ENCODE results near the gene OLFM1. TPM values are rescaled to one million over a fixed set of nuclear protein-coding genes. Genes with fewer than 3 reads are reported as not detected.

The OLFM1 gene
- polyA plus RNA-seq, 4 donors = 1.4 to 36.5 (median 3.2) TPM; not detected in 1

DNA sequence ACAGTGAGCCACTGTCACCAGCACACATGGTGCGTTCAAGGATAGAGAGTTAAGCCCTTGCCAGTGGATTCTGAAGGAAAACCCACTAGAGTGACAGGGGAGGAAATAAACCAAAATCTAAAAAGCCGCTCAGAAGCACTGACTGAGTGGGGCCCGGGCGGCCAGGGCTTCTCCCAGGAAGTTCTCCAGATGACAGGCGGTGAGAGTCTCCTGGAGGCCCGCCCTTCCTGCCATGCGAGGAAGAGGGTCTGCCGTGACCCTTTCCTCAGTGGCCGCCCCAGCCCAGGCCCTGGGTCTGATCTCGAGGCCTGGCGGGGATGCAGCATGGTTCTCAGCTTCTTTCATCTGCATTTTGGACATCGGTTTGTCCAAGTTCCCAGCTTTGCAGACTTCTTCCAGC is 14.9 kb downstream of the OLFM1 start:
- H3K27me3 ChIP-seq (ENCODE audit: control insufficient read depth in 3 of 3, insufficient read depth in 3 of 3, low read length in 3 of 3) = peaks cover 0 to 2% (median 0%) of the 10 kb centered on the region in 3 donors
- no peaks in the 10 kb centered on the region for H3K4me1 ChIP-seq (ENCODE audit: control insufficient read depth in 3 of 3, insufficient read depth in 2 of 3, low read depth in 1 of 3, low read length in 2 of 3)
- DNase-seq (no peak), FAIRE-seq (no peak)
- H3K4me3 ChIP-seq (ENCODE audit: low read depth in 1 of 3, low read length in 3 of 3) = no peak overlapping the region
- H3K36me3 ChIP-seq (ENCODE audit: control insufficient read depth in 3 of 3, insufficient read depth in 2 of 3, low read depth in 1 of 3, low read length in 3 of 3) = no peaks in the 10 kb centered on the region
- 87 to 88% (median 87%) methylated on average over 12 of the region's 12 CpGs for WGBS, 3 donors
- no peaks in the 10 kb centered on the region for H3K9me3 ChIP-seq (ENCODE audit: control insufficient read depth in 2 of 2, insufficient read depth in 1 of 2, low read depth in 1 of 2, low read length in 1 of 2)
- no peak overlapping the region for H3K27ac ChIP-seq (ENCODE audit: low read depth in 1 of 3, low read length in 2 of 3)

GRCh38 chr9:135103001-135103446 is 15.6 kb downstream of the OLFM1 start:
- Histone ChIP-seq H3K9me3 (ENCODE audit: control insufficient read depth in 2 of 2, insufficient read depth in 1 of 2, low read depth in 1 of 2, low read length in 1 of 2) (no peaks in the 10 kb centered on the region), H3K27ac (ENCODE audit: low read depth in 1 of 3, low read length in 2 of 3) (no peak overlapping the region), H3K4me1 (ENCODE audit: control insufficient read depth in 3 of 3, insufficient read depth in 2 of 3, low read depth in 1 of 3, low read length in 2 of 3) (no peaks in the 10 kb centered on the region), H3K4me3 (ENCODE audit: low read depth in 1 of 3, low read length in 3 of 3) (no peak overlapping the region), H3K36me3 (ENCODE audit: control insufficient read depth in 3 of 3, insufficient read depth in 2 of 3, low read depth in 1 of 3, low read length in 3 of 3) (no peaks in the 10 kb centered on the region), H3K27me3 (ENCODE audit: control insufficient read depth in 3 of 3, insufficient read depth in 3 of 3, low read length in 3 of 3) (peaks cover 0 to 2% (median 0%) of the 10 kb centered on the region in 3 donors)
- DNase-seq (no peak), FAIRE-seq (no peak)
- WGBS, 3 donors = 45 to 54% (median 50%) methylated on average over 9 of the region's 9 CpGs

GRCh38 chr9:135103931-135104639 is 16.6 kb downstream of the OLFM1 start:
- H3K36me3 ChIP-seq (ENCODE audit: control insufficient read depth in 3 of 3, insufficient read depth in 2 of 3, low read depth in 1 of 3, low read length in 3 of 3) = no peaks in the 10 kb centered on the region
- no peak for FAIRE-seq
- 66 to 73% (median 66%) methylated on average over 28 of the region's 28 CpGs for WGBS, 3 donors
- no peaks in the 10 kb centered on the region for H3K4me1 ChIP-seq (ENCODE audit: control insufficient read depth in 3 of 3, insufficient read depth in 2 of 3, low read depth in 1 of 3, low read length in 2 of 3)
- no peak overlapping the region for H3K4me3 ChIP-seq (ENCODE audit: low read depth in 1 of 3, low read length in 3 of 3)
- no peak overlapping the region for H3K27ac ChIP-seq (ENCODE audit: low read depth in 1 of 3, low read length in 2 of 3)
- DNase-seq = no peak
- H3K27me3 ChIP-seq (ENCODE audit: control insufficient read depth in 3 of 3, insufficient read depth in 3 of 3, low read length in 3 of 3) = peaks cover 0 to 6% (median 0%) of the 10 kb centered on the region in 3 donors
- H3K9me3 ChIP-seq (ENCODE audit: control insufficient read depth in 2 of 2, insufficient read depth in 1 of 2, low read depth in 1 of 2, low read length in 1 of 2) = no peaks in the 10 kb centered on the region

DNA sequence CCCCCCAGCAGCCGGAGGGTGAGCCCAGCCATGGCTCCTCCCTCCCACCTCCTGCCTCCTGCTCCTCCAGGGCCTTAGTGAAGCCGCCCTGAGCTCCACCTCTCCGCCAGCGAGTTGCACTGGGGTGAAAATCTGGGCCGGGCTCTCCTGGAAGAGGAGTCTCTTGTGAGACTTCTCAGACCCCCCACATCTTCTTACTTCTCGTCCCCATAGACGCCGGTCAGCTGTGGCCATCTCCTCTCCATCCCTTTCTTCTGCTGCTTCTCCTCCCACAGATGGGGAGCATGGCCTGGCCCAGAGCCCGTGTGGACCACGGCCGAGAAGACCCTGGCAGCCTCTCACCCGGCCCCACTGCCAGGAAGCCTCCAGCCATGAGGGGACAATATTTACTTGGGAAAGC is 17.3 kb downstream of the OLFM1 start:
- H3K4me3 ChIP-seq (ENCODE audit: low read depth in 1 of 3, low read length in 3 of 3) = no peak overlapping the region
- no peaks in the 10 kb centered on the region for H3K36me3 ChIP-seq (ENCODE audit: control insufficient read depth in 3 of 3, insufficient read depth in 2 of 3, low read depth in 1 of 3, low read length in 3 of 3)
- peaks cover 0 to 12% (median 0%) of the 10 kb centered on the region in 3 donors for H3K27me3 ChIP-seq (ENCODE audit: control insufficient read depth in 3 of 3, insufficient read depth in 3 of 3, low read length in 3 of 3)
- no peaks in the 10 kb centered on the region for H3K9me3 ChIP-seq (ENCODE audit: control insufficient read depth in 2 of 2, insufficient read depth in 1 of 2, low read depth in 1 of 2, low read length in 1 of 2)
- FAIRE-seq (no peak), DNase-seq (no peak)
- WGBS, 3 donors = 60 to 78% (median 64%) methylated on average over 12 of the region's 12 CpGs
- no peaks in the 10 kb centered on the region for H3K4me1 ChIP-seq (ENCODE audit: control insufficient read depth in 3 of 3, insufficient read depth in 2 of 3, low read depth in 1 of 3, low read length in 2 of 3)
- H3K27ac ChIP-seq (ENCODE audit: low read depth in 1 of 3, low read length in 2 of 3) = no peak overlapping the region

- Histone ChIP-seq H3K36me3 (ENCODE audit: control insufficient read depth in 3 of 3, insufficient read depth in 2 of 3, low read depth in 1 of 3, low read length in 3 of 3) (no peaks in the 10 kb centered on the region), H3K4me3 (ENCODE audit: low read depth in 1 of 3, low read length in 3 of 3) (no peak overlapping the region), H3K4me1 (ENCODE audit: control insufficient read depth in 3 of 3, insufficient read depth in 2 of 3, low read depth in 1 of 3, low read length in 2 of 3) (no peaks in the 10 kb centered on the region), H3K27ac (ENCODE audit: low read depth in 1 of 3, low read length in 2 of 3) (no peak overlapping the region), H3K9me3 (ENCODE audit: control insufficient read depth in 2 of 2, insufficient read depth in 1 of 2, low read depth in 1 of 2, low read length in 1 of 2) (no peaks in the 10 kb centered on the region), H3K27me3 (ENCODE audit: control insufficient read depth in 3 of 3, insufficient read depth in 3 of 3, low read length in 3 of 3) (peaks cover 0 to 12% (median 0%) of the 10 kb centered on the region in 3 donors)
- FAIRE-seq (no peak), DNase-seq (no peak)
- WGBS, 3 donors = 60 to 74% (median 70%) methylated on average over 31 of the region's 31 CpGs
Observed at GRCh38 chr9:135105211-135105745, 17.8 kb downstream of the OLFM1 start.

DNA sequence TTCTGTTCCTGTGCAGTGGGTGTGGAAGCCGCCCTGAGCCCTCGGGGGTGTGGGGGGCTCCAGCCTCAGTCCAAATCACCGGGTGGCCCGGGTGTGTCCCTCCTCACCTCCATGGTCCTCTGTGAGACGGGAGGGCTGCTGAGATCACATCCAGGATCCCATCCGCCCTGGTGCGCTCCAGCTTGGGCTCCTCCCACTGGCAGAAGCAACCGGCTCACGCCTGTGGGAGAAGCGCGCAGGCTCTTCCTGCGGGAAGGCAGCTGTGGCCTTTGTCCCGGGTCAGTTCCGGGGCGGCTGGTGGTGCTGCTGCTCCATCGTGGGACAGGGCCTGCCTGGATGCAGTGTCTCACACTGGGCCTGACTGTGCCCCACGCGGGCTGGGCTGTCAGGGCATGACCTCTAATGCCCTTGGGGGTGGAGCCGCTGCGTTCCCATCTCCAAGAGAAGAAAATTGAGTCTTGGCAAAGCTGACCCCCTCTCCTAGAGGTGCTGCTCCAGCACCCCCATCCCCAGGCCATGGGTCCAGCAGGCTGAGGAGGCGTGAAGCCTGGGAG is 18.5 kb downstream of the OLFM1 start:
- Histone ChIP-seq H3K27ac (ENCODE audit: low read depth in 1 of 3, low read length in 2 of 3) (no peak overlapping the region), H3K4me3 (ENCODE audit: low read depth in 1 of 3, low read length in 3 of 3) (no peak overlapping the region), H3K4me1 (ENCODE audit: control insufficient read depth in 3 of 3, insufficient read depth in 2 of 3, low read depth in 1 of 3, low read length in 2 of 3) (no peaks in the 10 kb centered on the region), H3K27me3 (ENCODE audit: control insufficient read depth in 3 of 3, insufficient read depth in 3 of 3, low read length in 3 of 3) (peaks cover 0 to 12% (median 0%) of the 10 kb centered on the region in 3 donors), H3K36me3 (ENCODE audit: control insufficient read depth in 3 of 3, insufficient read depth in 2 of 3, low read depth in 1 of 3, low read length in 3 of 3) (no peaks in the 10 kb centered on the region), H3K9me3 (ENCODE audit: control insufficient read depth in 2 of 2, insufficient read depth in 1 of 2, low read depth in 1 of 2, low read length in 1 of 2) (no peaks in the 10 kb centered on the region)
- DNase-seq = no peak
- FAIRE-seq = no peak
- WGBS, 3 donors = 46 to 51% (median 50%) methylated on average over 20 to 21 of the region's 21 CpGs

DNA sequence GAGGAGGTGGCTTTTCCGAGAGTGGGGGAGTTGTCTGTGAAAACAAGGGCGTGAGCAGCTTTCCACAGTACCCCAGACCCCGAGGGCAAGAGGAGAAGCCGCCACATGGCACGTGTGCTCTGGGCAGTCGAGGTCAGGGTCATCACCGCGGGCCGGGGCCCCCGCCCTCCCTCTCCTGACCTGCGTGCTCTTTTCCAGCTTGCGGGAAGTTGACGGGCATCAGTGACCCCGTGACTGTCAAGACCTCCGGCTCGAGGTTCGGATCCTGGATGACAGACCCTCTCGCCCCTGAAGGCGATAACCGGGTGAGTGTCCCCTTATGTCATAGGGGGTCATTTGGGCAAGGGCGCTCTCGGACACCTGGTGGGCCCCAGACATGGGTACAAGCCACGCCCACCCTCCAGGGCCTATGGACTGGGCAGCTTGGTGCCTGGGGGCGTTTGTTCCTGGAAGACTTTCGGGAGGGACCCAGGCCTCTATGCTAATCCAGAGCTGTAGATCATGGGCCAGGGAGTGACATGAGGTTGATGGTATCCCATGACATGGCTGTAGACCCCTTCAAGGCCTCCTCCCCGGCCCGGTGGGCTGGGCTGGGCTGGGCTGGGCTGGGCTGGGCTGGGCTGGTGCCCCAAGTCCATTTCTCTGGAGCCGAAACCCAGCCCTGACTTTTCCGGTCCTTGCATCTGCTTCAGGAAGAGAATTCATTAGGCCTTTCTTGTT is 19.2 kb downstream of the OLFM1 start:
- no peaks in the 10 kb centered on the region for H3K9me3 ChIP-seq (ENCODE audit: control insufficient read depth in 2 of 2, insufficient read depth in 1 of 2, low read depth in 1 of 2, low read length in 1 of 2)
- no peaks in the 10 kb centered on the region for H3K36me3 ChIP-seq (ENCODE audit: control insufficient read depth in 3 of 3, insufficient read depth in 2 of 3, low read depth in 1 of 3, low read length in 3 of 3)
- FAIRE-seq (no peak), DNase-seq (no peak)
- H3K4me1 ChIP-seq (ENCODE audit: control insufficient read depth in 3 of 3, insufficient read depth in 2 of 3, low read depth in 1 of 3, low read length in 2 of 3) = no peaks in the 10 kb centered on the region
- no peak overlapping the region for H3K4me3 ChIP-seq (ENCODE audit: low read depth in 1 of 3, low read length in 3 of 3)
- no peak overlapping the region for H3K27ac ChIP-seq (ENCODE audit: low read depth in 1 of 3, low read length in 2 of 3)
- WGBS, 3 donors = 73 to 82% (median 74%) methylated on average over 28 to 29 of the region's 29 CpGs
- peaks cover 0 to 12% (median 0%) of the 10 kb centered on the region in 3 donors for H3K27me3 ChIP-seq (ENCODE audit: control insufficient read depth in 3 of 3, insufficient read depth in 3 of 3, low read length in 3 of 3)

DNA sequence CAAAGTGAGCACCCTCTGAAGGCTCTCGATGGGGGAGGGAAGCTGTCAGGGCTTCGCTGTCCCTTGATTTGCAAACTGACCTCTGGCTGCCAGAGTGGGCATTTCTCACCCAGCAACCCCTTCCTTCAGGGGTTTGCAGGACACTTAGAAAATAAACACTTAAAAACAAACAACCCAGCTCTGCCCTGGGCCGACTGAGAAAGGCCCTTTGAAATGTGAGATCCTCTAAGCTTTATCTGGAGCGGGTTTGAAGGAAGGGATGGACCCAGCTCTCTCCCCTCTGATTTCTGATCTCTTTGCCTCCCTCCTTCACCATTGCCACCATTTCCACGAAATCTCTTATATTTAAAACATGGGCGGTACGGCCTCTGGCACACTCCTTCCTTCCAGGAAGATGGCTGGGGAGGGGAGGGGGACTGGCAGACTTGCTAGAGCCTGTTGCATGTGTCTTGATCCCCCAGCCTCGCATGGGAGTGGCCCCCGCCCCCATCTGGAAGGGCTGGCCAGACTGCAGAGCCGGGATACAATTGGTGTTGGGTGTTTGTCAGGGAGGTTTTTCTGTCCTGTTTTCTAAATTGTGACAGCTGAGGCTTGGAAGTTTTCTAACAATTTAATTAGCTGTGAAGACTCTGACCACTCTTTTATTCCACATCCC is 20.2 kb downstream of the OLFM1 start:
- Histone ChIP-seq H3K9me3 (ENCODE audit: control insufficient read depth in 2 of 2, insufficient read depth in 1 of 2, low read depth in 1 of 2, low read length in 1 of 2) (no peaks in the 10 kb centered on the region), H3K4me1 (ENCODE audit: control insufficient read depth in 3 of 3, insufficient read depth in 2 of 3, low read depth in 1 of 3, low read length in 2 of 3) (no peaks in the 10 kb centered on the region), H3K36me3 (ENCODE audit: control insufficient read depth in 3 of 3, insufficient read depth in 2 of 3, low read depth in 1 of 3, low read length in 3 of 3) (no peaks in the 10 kb centered on the region), H3K4me3 (ENCODE audit: low read depth in 1 of 3, low read length in 3 of 3) (no peak overlapping the region), H3K27ac (ENCODE audit: low read depth in 1 of 3, low read length in 2 of 3) (no peak overlapping the region), H3K27me3 (ENCODE audit: control insufficient read depth in 3 of 3, insufficient read depth in 3 of 3, low read length in 3 of 3) (peaks cover 0 to 12% (median 0%) of the 10 kb centered on the region in 3 donors)
- WGBS, 3 donors = 21 to 39% (median 23%) methylated on average over 10 of the region's 10 CpGs
- no peak for FAIRE-seq
- no peak for DNase-seq
